GM19328 (cell line): ENCODE data around the gene HECW1.
"Not testable (repeated sequence)": the region's sequence is repeated elsewhere in the genome, so short reads cannot be mapped to it uniquely, and the experiment has no call there.

ENCODE experiments used
- ATAC-seq: cut with Tn5 transposase; IDR thresholded peaks from one replicate; pipeline ENCODE4 v1.9.1; 2021; ENCODE audit warnings: mild to moderate bottlenecking, moderate library complexity; ENCODE audit not compliant: unreplicated experiment

HECW1 gene

DNA sequence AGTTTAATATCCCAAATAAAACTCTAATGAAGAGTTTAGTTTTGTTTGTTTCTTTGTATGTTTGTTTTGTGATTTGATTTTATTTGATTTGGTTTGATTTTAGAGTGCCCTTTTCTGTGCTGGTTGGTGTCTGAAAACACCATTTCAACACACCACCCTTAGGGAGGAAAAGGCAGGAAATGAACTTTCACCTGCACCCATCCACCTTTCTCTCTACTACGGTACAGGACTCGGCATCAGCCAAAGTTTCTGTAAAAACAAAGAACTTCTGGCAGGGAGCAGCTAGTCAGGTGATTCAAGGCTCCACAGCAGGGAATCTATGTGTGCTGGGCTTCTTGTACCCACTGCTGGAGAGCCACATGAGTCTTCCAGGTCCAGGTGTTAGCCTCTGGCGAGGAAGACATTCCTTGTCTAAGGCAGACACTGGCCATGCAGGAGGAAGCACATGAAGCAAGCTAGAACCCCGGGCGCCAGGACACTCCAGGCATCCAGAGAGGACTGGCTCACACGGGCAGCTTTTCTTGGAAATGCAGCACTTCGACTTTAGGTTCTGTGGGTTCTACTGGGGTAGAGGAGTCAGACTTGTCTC, 448.4 kb downstream of the HECW1 start:
- ATAC-seq, result no peak

GRCh38 chr7:43562383-43562782, 449.9 kb downstream of the HECW1 start:
- no peak for ATAC-seq

- ATAC-seq, result no peak
Measured at GRCh38 chr7:43565786-43566185, 453.3 kb downstream of the HECW1 start.

GRCh38 chr7:43568529-43568928, 456.1 kb downstream of the HECW1 start:
- no peak for ATAC-seq

GRCh38 chr7:43569424-43569823, 457.0 kb downstream of the HECW1 start:
- peak; percentile 70 for ATAC-seq

DNA sequence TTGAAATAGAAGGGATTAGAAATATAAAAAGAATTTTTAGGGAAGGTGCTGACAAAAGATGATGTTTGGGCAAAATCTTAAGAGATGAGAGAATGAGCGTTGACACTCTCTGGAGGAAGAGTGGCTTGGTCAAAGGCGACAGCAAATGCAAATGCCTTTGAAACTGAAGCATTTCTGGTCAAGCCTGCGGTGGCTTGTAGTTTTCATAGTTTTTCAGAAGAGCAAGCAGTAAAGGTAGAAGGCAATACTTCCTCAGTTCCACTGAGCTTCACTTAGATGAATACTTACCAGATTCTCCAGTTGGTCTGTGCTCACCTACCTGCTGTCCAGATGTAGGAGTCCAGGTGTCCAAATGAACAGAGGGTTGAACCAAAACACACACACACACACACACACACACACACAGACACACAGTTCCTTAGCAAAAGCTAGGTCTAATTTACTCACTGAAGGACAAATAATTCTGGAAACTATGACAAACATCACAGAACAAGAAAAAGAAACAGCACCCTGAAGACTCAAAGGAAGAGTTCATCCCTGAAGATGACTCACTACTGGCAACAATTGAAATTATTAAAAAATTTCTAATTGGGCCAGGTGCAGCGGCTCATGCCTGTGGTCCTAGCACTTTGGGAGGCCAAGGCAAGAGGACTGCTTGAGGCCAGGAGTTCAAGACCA, 458.4 kb downstream of the HECW1 start:
- ATAC-seq, result peak; percentile 62

- no peak for ATAC-seq
Measured at GRCh38 chr7:43572516-43573049, 460.1 kb downstream of the HECW1 start.

DNA sequence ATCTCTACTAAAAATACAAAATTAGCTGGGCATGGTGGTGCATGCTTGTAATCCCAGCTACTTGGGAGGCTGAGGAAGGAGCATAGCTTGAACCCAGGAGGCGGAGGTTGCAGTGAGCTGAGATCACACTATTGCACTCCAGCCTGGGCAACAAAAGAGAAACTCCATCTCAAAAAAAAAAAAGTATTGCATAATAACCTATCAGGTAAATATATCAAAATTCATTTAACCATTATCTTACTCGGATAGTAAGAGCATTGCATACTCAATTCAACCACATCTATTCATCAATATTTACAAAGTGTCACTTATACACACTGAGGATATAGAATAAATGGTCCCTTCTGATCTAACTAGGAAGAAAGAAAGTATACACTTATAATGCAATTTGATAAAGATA, 461.4 kb downstream of the HECW1 start:
- ATAC-seq, result not testable (repeated sequence)

DNA sequence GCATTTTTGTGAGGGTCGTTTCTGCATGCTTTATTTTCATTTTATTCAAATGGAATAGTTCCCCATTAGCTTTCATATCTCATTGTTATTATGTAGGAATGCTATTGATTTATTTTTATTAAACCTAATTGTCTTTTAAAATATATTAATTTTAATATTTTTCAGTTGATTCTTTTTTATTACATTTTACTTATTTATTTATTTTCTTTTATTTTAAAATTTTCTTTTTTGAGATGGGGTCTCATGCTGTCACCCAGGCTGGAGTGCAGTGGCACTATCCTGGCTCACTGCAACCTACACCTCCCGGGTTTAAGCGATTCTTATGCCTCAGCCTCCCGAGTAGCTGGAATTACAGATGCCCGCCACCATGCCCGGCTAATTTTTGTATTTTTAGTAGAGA, 463.1 kb downstream of the HECW1 start:
- no peak for ATAC-seq

- ATAC-seq, result no peak
Measured at GRCh38 chr7:43576241-43576640, 463.8 kb downstream of the HECW1 start.

DNA sequence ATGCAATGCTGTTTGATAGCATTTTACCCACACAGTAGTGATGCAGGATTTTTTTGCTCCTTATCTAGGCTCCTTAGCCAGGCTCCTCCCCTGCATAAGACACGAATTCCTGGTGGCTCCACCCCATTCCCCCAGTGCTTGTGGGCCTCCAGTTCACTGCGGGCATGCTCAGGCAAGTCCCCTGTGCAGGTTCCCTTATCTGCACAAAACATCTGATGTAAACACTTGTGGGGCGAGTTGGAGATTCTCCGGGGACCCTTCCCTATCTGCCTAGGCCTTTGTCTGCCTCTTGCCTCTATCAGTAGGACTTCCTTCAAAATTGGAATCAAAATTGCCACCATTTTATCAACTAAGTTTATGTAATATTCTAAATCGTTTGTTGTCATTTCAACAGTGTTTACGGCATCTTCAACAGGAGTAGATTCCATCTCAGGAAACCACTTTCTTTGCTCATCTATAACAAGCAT, 465.1 kb downstream of the HECW1 start:
- ATAC-seq, result no peak

GRCh38 chr7:43582503-43583423, 470.3 kb downstream of the HECW1 start, which contains the start of gene STK17A:
Gene STK17A, plus strand, starts transcription at chr7:43583108. Its CDS starts 136 bp downstream, at chr7:43583244.
- peak; percentile 66 for ATAC-seq

GRCh38 chr7:43583424-43584194, 471.2 kb downstream of the HECW1 start:
- ATAC-seq, result peak; percentile 21

DNA sequence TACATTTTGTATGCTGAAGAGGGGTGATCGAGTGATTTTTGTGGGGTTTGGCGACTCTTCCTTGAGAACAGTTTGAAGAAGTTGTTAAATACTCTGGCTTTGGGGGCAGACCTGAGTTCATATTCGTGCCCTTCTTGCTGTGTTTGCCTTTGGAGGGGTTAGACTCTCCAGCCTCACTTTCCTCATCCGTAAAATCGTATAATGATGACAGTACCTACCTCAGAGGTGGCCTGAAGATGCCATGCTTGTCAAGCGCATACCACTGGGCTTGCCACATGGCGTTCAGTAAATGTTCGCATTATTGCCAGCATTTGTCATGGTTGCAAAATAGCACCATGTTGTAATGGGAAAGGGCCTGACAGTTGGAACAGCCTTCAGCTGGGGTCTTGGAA, 471.7 kb downstream of the HECW1 start:
- no peak for ATAC-seq

DNA sequence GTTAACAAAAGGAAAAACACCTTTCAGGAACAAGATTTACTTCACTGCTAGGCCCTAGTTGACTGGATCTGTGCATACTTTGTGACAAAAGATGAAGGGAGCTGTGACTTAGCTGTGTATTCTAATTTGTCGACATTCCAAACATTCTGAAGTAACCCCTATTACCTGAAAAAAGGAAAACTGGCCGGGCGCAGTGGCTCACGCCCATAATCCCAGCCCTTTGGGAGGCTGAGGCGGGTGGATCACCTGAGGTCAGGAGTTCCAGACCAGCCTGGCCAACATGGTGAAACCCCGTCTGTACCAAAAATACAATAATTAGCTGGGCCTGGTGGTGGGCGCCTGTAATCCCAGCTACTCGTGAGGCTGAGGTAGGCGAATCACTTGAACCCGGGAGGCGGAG, 472.3 kb downstream of the HECW1 start:
- ATAC-seq, result not testable (repeated sequence)

GRCh38 chr7:43585562-43585961, 473.1 kb downstream of the HECW1 start:
- no peak for ATAC-seq

DNA sequence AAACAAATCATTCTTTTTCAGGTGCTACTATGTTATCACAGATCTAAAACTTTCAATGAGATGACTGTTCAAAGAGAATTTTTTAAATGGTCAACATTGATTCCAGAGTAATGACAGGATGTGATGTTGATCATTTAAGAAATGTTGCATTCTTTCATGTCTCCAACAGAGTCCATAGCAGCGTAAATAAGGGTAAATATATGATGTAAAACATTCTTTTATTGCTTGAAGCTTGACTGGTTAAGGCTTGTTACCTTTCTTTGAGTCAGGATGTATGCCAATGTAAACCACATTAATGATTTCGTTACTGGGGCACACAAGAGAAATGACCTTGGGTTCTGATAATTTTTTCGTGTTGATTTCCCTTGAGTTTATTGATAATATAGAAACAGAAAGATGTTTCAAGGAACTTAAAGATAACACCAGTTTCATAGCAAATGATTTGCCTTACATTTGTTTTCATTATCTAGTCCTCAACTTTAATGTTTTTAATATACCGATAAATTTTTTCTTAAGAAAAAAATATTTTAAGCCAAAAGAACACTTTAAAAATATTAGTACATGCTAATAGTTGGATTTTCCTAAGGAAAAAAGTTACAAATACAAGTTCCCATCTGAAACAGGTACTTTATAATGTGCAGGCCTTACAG, 473.9 kb downstream of the HECW1 start:
- ATAC-seq, result no peak

GRCh38 chr7:43588477-43589132, 476.2 kb downstream of the HECW1 start:
- ATAC-seq, result no peak

- no peak for ATAC-seq
Measured at GRCh38 chr7:43589133-43589478, 476.7 kb downstream of the HECW1 start.

- no peak for ATAC-seq
Measured at GRCh38 chr7:43589728-43590127, 477.3 kb downstream of the HECW1 start.
